Activated T-helper 1 cell treated with Interleukin-2 at 50 U/mL for 16 hours (primary cell): ENCODE results near the gene GNPDA2.
A peak's percentile ranks its signal among the peaks of the same experiment; 100 is the strongest.
"Not testable (repeated sequence)": the region's sequence is repeated elsewhere in the genome, so short reads cannot be mapped to it uniquely, and the experiment has no call there.

Experiments used
- DNase-seq: peaks from one replicate; pipeline ENCODE4 v3.0.0-alpha.2; 2020; ENCODE audit warnings: low read depth

GNPDA2 gene

GRCh38 chr4:44726038-44726871, at the start of gene GNPDA2:
Gene GNPDA2, minus strand, starts transcription at chr4:44726556. Its CDS starts 4,349 bp downstream, at chr4:44722207.
- peak; percentile 72 for DNase-seq

DNA sequence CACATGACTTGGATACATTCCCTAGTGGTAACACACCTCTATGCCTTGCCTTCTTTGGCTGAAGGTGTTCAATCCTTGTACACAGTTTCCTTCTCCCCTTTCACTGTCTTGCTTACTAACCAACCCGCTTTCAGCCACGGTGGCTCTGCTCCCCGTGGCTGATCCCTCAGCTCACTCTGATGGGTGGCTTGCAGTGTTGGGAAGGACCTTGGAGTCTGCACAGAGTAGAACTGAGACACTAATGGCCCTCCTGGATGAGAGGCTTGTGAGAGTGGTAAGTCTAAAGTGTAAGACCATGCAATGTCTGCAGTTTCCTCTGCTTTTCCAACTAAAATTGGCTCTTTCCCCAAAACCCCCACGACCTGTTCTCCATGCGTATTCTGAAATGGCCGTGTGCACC, 46.0 kb upstream of the GNPDA2 start:
- no peak for DNase-seq

DNA sequence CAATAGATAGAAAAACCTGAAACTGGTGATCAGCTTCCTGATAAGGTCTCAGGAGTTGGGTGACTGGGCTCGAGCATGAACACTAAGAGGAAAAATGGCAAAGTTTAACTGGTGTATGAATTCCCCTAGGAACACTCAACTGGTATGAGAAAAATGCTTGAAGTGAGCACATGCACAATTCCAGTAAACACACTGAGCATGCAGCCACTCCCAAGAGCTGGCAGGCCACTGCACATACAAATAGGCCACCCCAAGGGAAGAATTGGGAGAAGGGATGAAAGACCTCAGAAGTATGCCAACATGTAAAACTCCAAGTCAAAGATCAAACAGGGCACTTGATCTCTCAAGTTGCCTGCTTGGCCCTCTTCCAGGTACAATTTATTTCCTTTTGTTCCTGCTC, 45.4 kb upstream of the GNPDA2 start:
- DNase-seq, result no peak

DNA sequence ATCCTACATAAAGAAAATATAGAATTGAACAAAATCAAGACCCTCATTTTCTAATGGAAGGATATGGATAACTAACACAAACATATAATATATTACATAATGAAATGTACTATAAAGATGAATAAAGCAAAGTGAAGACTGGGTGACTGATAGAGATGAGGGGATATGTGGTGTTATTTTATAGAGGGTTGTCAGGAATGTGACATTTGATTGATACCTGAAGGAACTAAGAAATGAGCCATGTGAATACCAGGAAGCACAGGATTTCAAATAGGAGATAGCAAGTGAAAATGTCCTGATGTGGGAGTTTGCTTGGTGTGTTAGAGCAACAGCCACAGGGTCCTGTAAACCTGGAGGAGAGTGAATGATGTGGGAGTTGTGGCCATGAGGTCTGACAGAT, 40.1 kb upstream of the GNPDA2 start:
- no peak for DNase-seq

- no peak for DNase-seq
Measured at GRCh38 chr4:44765116-44765515, 38.8 kb upstream of the GNPDA2 start.

- DNase-seq, result no peak
Measured at GRCh38 chr4:44761306-44761705, 35.0 kb upstream of the GNPDA2 start.

- no peak for DNase-seq
Measured at GRCh38 chr4:44760142-44760898, 34.0 kb upstream of the GNPDA2 start.

DNA sequence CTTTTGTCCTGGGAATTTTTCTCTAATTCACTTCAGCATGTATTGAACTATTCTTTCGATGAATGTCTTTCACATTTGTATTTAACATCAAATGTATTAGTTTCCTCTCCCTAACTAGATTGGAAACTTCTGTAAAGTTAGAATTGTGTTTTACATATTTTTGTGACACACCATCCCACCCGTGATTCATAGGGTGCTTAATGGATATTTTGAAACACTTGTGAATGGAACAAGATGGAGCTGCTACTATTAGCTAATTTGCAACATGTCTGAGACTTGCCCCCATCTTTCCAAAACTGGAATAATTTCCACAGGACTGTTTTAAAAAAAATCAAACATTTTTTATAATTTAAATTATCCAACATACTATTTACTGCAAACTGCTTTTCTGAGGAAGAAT, 30.2 kb upstream of the GNPDA2 start:
- no peak for DNase-seq

GRCh38 chr4:44740201-44740600, 13.8 kb upstream of the GNPDA2 start:
- DNase-seq, result no peak

DNA sequence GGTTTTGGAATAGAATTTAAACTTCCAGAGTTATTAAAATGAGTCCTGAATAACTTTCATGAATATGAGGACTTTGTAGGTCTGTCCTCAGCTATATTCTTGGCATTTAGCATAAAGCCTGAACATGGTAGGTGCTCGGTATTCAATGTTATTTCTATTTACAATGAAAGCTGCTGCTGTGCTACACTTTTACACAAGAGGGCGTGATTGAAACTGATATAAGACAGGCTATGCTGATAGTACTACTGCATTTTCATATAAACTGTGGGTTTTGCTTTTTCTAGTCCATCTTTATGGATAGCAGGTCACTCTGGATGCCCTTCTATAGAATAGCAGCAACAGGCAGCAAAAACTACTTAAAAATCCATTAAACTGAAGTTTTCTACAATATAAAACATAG, 12.3 kb upstream of the GNPDA2 start:
- DNase-seq, result no peak

GRCh38 chr4:44736900-44737299, 10.5 kb upstream of the GNPDA2 start:
- DNase-seq, result no peak

GRCh38 chr4:44728694-44729093, 2.3 kb upstream of the GNPDA2 start:
- not testable (repeated sequence) for DNase-seq

GRCh38 chr4:44727471-44727870, 1.1 kb upstream of the GNPDA2 start:
- no peak for DNase-seq

DNA sequence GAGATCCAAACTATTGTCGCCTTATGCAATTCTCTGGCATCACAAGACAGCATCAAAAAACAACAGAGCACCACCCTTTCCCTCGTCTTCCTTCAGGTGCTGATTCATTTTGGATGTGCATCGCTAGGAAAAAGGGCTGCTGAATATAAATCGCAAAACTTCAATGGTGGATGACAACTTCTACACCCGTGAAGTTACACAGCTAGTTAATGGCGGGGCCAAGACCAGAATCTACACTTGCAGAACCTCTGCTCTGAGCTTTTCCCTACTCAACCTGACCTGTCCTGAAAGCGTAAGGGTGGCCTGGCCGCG, 674 bp downstream of the GNPDA2 start:
- no peak for DNase-seq

- no peak for DNase-seq
Measured at GRCh38 chr4:44725166-44725565, 1.2 kb downstream of the GNPDA2 start.

GRCh38 chr4:44722001-44722400, 4.4 kb downstream of the GNPDA2 start:
- DNase-seq, result no peak

DNA sequence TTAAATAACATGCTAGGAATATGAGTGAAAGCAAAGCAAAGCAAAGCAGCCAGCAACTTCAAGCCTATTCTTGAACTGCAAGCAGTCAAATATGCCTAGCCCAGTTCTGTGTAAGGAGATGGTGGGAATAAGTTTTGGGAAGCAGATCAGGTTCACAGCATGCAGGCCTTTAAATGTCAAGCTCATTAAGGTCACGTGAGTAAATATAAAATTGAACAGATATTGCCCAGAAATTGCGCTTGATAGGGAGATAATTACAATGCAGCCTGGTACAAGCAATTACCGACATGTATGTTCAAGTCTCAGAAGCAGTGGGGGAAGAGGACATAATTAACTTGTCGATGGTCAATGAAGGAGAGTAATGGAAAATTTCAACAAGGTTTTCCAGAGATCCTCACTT, 6.0 kb downstream of the GNPDA2 start:
- DNase-seq, result no peak

DNA sequence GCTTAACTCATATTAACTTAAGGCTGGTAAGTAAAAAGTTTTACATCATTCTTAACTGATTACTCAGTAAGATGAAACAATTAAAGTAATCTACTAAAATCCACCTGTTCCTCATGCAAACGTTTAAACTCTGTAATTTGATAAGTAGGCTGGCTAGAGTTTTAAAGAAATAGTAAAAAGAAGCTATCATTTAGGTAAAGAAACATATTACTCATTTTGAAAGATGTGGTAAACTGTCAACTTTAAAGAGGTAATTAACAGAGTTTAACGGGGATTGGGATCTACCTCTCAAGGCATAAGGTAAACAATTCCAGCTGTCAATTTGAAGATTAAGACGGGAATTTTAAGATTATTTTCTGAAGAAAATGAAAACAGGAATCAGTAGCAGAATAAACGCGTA, 9.8 kb downstream of the GNPDA2 start:
- no peak for DNase-seq

DNA sequence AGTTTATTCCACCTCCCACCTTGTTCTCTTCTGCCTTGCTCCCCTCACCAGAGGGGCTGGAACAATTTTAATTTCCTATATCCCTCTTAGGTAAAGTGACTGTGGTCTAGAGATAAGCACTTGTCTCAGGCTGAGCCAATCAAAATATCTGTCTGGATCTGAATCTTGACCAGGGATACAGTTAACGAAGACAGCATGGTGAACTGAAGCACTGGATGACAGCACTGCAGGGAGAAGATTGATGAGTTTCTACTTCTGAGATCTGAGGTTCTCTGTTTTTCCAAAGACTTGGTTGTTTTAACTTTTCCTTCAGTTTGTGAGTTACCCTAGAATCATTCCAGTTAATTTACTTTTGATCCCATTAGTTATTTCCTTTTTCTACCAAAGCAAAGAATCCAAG, 13.2 kb downstream of the GNPDA2 start:
- DNase-seq, result no peak

DNA sequence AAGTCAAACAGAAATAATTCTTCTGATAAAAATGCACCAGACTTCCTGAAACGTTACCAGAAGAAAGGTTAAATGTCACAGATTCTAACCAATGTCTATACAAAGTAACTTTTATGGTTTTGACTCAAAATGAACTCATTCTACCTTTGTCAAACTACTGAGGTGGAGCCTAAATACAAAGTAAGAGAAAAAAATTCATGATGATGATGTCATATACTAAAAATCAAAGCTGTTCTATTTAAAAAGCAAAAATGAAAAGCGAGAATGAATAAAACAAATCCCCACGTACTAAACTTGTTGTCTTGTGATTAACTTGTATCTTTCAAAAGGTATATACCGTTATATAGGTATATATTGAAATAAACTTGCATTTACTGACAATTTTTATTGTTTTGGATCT, 21.7 kb downstream of the GNPDA2 start:
- no peak for DNase-seq

DNA sequence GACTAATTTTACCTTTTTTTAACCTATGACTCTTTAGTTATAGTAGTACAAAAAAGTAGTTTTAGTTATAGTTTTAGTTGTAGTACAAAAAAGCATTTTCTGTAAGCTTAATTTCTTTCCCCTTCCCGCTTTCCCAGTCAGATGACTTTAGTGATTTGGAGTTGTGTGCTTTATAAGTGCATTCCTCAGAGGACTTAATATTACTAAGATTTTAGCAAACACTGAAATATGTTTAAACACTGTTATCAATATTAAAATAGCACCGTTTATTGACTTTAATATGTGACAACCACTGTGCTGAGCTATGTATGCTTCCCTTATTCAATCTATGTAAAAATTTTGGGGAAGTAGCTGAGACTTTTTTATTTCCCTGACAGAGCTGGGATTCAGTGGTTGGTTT, 25.3 kb downstream of the GNPDA2 start:
- DNase-seq, result no peak

- no peak for DNase-seq
Measured at GRCh38 chr4:44700427-44700826, 25.9 kb downstream of the GNPDA2 start.

GRCh38 chr4:44684648-44685047, 41.7 kb downstream of the GNPDA2 start:
- DNase-seq, result no peak

GRCh38 chr4:44679060-44679459, 47.3 kb downstream of the GNPDA2 start:
- no peak for DNase-seq
